ENCODE measurements around the gene C11orf65.
"Not testable (repeated sequence)": the region's sequence is repeated elsewhere in the genome, so short reads cannot be mapped to it uniquely, and the experiment has no call there.

The C11orf65 gene

DNA sequence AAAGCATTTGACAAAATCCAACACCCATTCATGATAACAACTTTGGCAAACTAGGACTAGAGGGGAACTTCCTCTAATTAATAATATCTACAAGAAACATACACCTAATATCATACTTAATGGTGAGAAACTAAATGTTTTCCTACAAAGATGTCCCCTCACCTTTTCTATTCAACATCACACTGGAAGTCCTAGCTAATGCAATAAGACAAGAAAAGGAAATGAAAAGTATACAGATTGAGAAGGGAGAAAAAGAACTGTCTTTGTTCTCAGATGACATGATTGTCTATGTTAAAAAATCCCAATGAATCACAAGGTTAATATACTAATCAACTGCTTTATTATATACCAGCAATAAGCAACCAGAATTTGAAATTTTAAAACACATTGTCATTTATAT is 52.4 kb downstream of the C11orf65 start:
- H3K4me3 ChIP-seq (ENCODE audit: extremely low read depth, insufficient read depth, low read length, poor library complexity, severe bottlenecking): no peak overlapping the region
- no peak overlapping the region for H3K27ac ChIP-seq (ENCODE audit: low read depth, low read length, severe bottlenecking)
- no peaks in the 10 kb centered on the region for H3K4me1 ChIP-seq (ENCODE audit: control insufficient read depth, insufficient read depth, low read length, poor library complexity, severe bottlenecking)
- no peaks in the 10 kb centered on the region for H3K9me3 ChIP-seq (ENCODE audit: control insufficient read depth, low read length)
- no peaks in the 10 kb centered on the region for H3K36me3 ChIP-seq (ENCODE audit: control insufficient read depth, insufficient read depth, low read length)

DNA sequence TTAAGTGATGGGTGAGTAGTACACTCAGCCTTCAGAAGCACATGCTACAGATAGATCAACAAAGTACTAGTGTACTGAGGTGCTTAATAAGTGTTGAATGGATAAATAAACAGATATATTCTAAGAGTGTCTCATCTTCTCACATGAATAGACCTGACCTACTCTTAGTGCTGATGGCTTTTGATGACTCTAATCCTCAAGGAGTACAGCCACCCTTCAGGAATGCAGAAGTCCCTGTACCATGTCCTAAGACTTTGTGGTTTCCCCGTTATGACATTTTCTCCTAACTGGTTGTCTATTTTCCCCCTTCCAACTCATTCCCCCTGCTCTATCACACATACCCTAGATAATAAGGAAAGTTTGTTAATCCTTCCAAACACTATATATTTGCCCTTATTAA is 61.6 kb downstream of the C11orf65 start:
- Histone ChIP-seq H3K4me3 (ENCODE audit: extremely low read depth, insufficient read depth, low read length, poor library complexity, severe bottlenecking) (no peak overlapping the region), H3K4me1 (ENCODE audit: control insufficient read depth, insufficient read depth, low read length, poor library complexity, severe bottlenecking) (no peaks in the 10 kb centered on the region), H3K9me3 (ENCODE audit: control insufficient read depth, low read length) (no peaks in the 10 kb centered on the region), H3K36me3 (ENCODE audit: control insufficient read depth, insufficient read depth, low read length) (no peaks in the 10 kb centered on the region), H3K27ac (ENCODE audit: low read depth, low read length, severe bottlenecking) (no peak overlapping the region)
- no CpG with 5 or more reads among the region's 1 CpG for WGBS, 2 experiments (ENCODE audit: insufficient coverage in 2 of 2)

DNA sequence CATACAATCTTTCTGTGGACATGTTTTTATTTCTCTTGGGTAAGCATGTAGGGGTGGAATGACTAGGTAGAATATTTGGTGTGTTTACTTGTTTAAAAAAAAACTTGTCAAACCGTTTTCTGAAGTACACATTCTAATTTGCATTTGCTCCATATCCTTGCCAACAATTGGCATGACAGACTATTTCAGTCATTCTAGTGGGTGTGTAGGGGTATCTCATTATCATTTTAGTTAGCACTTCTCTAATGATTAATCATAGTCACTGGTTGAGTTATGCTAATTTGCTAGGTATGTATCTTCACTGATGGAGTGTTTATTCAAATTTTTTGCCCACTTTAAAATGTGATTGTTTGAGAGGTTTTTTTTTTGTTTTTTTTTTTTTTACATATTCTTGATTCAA is 64.3 kb downstream of the C11orf65 start:
- H3K27ac ChIP-seq (ENCODE audit: low read depth, low read length, severe bottlenecking): no peak overlapping the region
- H3K36me3 ChIP-seq (ENCODE audit: control insufficient read depth, insufficient read depth, low read length): no peaks in the 10 kb centered on the region
- no peak overlapping the region for H3K4me3 ChIP-seq (ENCODE audit: extremely low read depth, insufficient read depth, low read length, poor library complexity, severe bottlenecking)
- H3K4me1 ChIP-seq (ENCODE audit: control insufficient read depth, insufficient read depth, low read length, poor library complexity, severe bottlenecking): no peaks in the 10 kb centered on the region
- no CpG with 5 or more reads among the region's 1 CpG for WGBS, 2 experiments (ENCODE audit: insufficient coverage in 2 of 2)
- H3K9me3 ChIP-seq (ENCODE audit: control insufficient read depth, low read length): no peaks in the 10 kb centered on the region

DNA sequence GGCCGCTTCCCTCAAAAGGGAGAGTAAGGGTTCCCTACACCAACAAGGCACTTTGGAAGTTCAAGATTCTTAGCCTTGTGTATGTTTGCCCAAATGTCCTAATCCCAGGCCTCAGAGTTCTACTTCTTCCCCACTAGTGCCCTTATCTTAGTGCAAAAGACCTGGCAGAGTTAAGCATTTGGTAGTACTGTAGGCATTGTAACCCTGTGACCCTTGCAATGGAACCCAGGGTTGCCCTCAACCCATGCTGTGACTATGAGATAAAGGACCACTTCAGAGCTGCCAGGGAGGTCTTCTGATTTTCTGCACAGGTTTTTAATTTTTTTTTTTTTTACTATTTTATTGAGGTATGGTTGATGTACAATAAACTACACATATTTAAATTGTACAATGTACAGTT is 65.1 kb downstream of the C11orf65 start:
- H3K9me3 ChIP-seq (ENCODE audit: control insufficient read depth, low read length): no peaks in the 10 kb centered on the region
- H3K4me3 ChIP-seq (ENCODE audit: extremely low read depth, insufficient read depth, low read length, poor library complexity, severe bottlenecking): no peak overlapping the region
- H3K4me1 ChIP-seq (ENCODE audit: control insufficient read depth, insufficient read depth, low read length, poor library complexity, severe bottlenecking): no peaks in the 10 kb centered on the region
- WGBS, 2 experiments (ENCODE audit: insufficient coverage in 2 of 2): 80 to 83% methylated on average over 1 of the region's 1 CpG
- no peak overlapping the region for H3K27ac ChIP-seq (ENCODE audit: low read depth, low read length, severe bottlenecking)
- no peaks in the 10 kb centered on the region for H3K36me3 ChIP-seq (ENCODE audit: control insufficient read depth, insufficient read depth, low read length)

DNA sequence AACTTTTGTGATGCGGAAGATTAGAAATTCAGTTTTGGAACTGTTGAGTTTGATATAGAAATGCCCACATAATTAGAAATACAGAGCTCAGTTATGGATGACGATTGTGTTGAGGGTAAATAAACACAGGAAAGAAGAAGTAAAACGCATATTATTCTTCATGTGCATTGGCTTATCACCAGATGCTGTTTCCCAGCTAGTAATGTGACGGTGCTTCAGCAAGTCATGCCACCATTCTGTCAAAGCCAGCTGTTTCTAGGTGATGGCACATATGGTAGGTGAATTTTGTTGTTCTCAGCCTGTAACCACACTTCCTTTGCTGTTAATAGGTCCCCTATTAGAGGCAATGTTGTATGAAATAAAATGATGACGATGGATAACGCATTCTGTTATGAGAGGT is 68.9 kb downstream of the C11orf65 start:
- Histone ChIP-seq H3K4me1 (ENCODE audit: control insufficient read depth, insufficient read depth, low read length, poor library complexity, severe bottlenecking) (no peaks in the 10 kb centered on the region), H3K27ac (ENCODE audit: low read depth, low read length, severe bottlenecking) (no peak overlapping the region), H3K9me3 (ENCODE audit: control insufficient read depth, low read length) (no peaks in the 10 kb centered on the region), H3K36me3 (ENCODE audit: control insufficient read depth, insufficient read depth, low read length) (no peaks in the 10 kb centered on the region), H3K4me3 (ENCODE audit: extremely low read depth, insufficient read depth, low read length, poor library complexity, severe bottlenecking) (no peak overlapping the region)
- WGBS, 2 experiments (ENCODE audit: insufficient coverage in 2 of 2): 88% methylated on average over 3 of the region's 6 CpGs

DNA sequence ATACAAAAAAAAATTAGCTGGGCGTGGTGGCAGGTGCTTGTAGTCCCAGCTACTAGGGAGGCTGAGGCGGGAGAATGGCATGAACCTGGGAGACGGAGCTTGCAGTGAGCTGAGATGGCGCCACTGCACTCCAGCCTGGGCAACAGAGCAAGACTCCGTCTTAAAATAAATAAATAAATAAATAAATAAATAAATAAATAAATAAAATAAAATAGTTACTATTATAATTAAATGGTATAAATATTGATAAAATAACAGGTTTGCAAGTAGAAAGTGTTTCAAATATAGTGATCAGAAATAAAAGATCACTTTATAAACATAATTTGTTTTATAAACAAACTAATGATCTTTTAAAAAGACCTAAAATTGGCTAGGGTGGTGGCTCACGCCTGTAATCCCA is 70.7 kb downstream of the C11orf65 start:
- H3K9me3 ChIP-seq (ENCODE audit: control insufficient read depth, low read length); H3K27ac ChIP-seq (ENCODE audit: low read depth, low read length, severe bottlenecking); H3K36me3 ChIP-seq (ENCODE audit: control insufficient read depth, insufficient read depth, low read length); H3K4me3 ChIP-seq (ENCODE audit: extremely low read depth, insufficient read depth, low read length, poor library complexity, severe bottlenecking); H3K4me1 ChIP-seq (ENCODE audit: control insufficient read depth, insufficient read depth, low read length, poor library complexity, severe bottlenecking): not testable (repeated sequence)
- WGBS, 2 experiments (ENCODE audit: insufficient coverage in 2 of 2): 93 to 100% methylated on average over 2 to 4 of the region's 6 CpGs

DNA sequence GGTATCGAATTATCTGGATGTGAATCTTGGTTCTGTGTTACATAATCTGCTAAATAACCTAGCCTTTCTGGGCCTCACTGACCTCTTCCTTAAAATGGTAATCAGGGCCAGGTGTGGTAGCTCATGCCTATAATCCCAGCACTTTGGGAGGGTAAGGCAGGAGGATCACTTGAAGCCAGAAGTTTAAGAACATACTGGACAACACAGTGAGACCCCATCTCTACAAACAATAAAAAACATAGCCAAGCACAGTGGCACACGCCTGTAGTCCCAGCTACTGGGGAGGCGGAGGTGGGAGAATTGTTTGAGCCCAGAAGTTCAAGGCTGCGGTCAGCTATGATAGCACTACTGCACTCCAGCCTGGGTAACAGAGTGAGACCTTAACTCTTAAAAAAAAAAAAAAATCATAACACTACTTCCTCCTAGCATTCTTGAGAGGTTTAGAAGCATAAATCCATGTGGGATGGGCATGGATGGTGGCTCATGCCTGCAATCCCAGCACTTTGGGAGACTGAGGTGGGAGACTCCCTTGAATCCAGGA is 72.5 kb downstream of the C11orf65 start:
- Histone ChIP-seq H3K4me3 (ENCODE audit: extremely low read depth, insufficient read depth, low read length, poor library complexity, severe bottlenecking) (no peak overlapping the region), H3K27ac (ENCODE audit: low read depth, low read length, severe bottlenecking) (no peak overlapping the region), H3K4me1 (ENCODE audit: control insufficient read depth, insufficient read depth, low read length, poor library complexity, severe bottlenecking) (no peaks in the 10 kb centered on the region), H3K9me3 (ENCODE audit: control insufficient read depth, low read length) (no peaks in the 10 kb centered on the region), H3K36me3 (ENCODE audit: control insufficient read depth, insufficient read depth, low read length) (no peaks in the 10 kb centered on the region)
- 95 to 100% methylated on average over 3 of the region's 4 CpGs for WGBS, 2 experiments (ENCODE audit: insufficient coverage in 2 of 2)

DNA sequence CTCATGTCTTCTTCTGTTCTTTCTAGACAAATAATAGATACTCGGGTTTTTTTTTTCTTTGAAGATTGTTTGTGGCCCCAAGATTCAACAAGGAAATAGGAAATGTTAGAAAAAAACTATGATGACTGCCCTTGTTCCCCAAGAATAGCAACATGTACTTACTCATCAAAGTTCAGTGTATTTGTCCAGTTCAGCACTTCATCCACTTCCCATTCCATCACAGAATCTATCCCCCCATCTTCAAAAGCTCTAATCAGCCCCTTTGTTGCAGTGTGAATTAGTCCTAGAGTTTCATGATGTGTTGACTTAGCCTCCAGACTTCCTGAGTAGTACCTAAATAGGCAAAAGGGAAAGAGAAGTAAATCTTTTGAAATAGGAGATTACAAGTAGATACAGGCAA is 74.3 kb downstream of the C11orf65 start:
- Histone ChIP-seq H3K4me1 (ENCODE audit: control insufficient read depth, insufficient read depth, low read length, poor library complexity, severe bottlenecking) (no peaks in the 10 kb centered on the region), H3K27ac (ENCODE audit: low read depth, low read length, severe bottlenecking) (no peak overlapping the region), H3K9me3 (ENCODE audit: control insufficient read depth, low read length) (no peaks in the 10 kb centered on the region), H3K36me3 (ENCODE audit: control insufficient read depth, insufficient read depth, low read length) (no peaks in the 10 kb centered on the region), H3K4me3 (ENCODE audit: extremely low read depth, insufficient read depth, low read length, poor library complexity, severe bottlenecking) (no peak overlapping the region)
- WGBS, 2 experiments (ENCODE audit: insufficient coverage in 2 of 2): no CpG with 5 or more reads among the region's 1 CpG

DNA sequence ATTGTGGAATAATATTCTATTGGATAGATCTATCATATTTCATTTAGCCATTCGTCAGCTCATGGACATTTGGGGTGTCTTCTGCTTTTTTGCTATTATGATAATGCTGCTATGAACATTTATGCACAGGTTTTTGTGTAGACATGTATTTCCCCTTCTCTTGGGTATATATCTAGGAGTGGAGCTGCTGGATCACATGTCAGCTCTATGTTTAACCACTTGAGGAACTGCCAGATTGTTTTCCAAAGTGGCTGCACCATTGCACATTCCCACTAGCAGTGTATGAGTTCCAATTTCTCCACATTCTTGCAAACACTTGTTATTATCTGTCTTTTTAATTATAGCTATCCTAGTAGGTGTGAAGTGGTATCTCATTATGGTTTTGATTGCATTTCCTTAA is 75.0 kb downstream of the C11orf65 start:
- Histone ChIP-seq H3K4me3 (ENCODE audit: extremely low read depth, insufficient read depth, low read length, poor library complexity, severe bottlenecking) (no peak overlapping the region), H3K36me3 (ENCODE audit: control insufficient read depth, insufficient read depth, low read length) (no peaks in the 10 kb centered on the region)
- no CpG with 5 or more reads among the region's 1 CpG for WGBS, 2 experiments (ENCODE audit: insufficient coverage in 2 of 2)

DNA sequence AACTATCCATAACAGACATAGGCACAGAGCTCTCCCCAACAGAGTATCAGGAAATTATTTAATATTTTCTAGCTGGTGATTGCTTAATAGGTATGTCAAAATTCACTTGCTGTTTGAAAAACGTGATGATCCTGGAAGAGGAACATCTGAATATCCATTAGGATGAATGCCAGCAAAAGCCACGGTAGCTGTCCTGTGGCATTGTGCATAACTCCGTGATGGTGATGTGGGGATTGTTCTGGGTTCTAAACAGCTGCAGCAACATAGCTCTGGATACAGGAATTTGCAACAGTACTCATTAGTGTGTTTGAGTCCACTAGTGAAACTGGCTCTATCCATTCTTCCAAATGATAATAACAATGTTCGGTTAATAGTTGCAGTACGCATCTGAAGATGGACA is 78.8 kb downstream of the C11orf65 start:
- WGBS, 2 experiments (ENCODE audit: insufficient coverage in 2 of 2): 90 to 91% methylated on average over 5 of the region's 5 CpGs
- H3K9me3 ChIP-seq (ENCODE audit: control insufficient read depth, low read length): no peaks in the 10 kb centered on the region
- no peaks in the 10 kb centered on the region for H3K36me3 ChIP-seq (ENCODE audit: control insufficient read depth, insufficient read depth, low read length)
- H3K4me3 ChIP-seq (ENCODE audit: extremely low read depth, insufficient read depth, low read length, poor library complexity, severe bottlenecking): no peak overlapping the region
- H3K4me1 ChIP-seq (ENCODE audit: control insufficient read depth, insufficient read depth, low read length, poor library complexity, severe bottlenecking): no peaks in the 10 kb centered on the region
- no peak overlapping the region for H3K27ac ChIP-seq (ENCODE audit: low read depth, low read length, severe bottlenecking)

More for the DNA sequence above, 75.0 kb downstream of the C11orf65 start:
- H3K9me3 ChIP-seq (ENCODE audit: control insufficient read depth, low read length): no peaks in the 10 kb centered on the region
- H3K4me1 ChIP-seq (ENCODE audit: control insufficient read depth, insufficient read depth, low read length, poor library complexity, severe bottlenecking): no peaks in the 10 kb centered on the region
- H3K27ac ChIP-seq (ENCODE audit: low read depth, low read length, severe bottlenecking): no peak overlapping the region

DNA sequence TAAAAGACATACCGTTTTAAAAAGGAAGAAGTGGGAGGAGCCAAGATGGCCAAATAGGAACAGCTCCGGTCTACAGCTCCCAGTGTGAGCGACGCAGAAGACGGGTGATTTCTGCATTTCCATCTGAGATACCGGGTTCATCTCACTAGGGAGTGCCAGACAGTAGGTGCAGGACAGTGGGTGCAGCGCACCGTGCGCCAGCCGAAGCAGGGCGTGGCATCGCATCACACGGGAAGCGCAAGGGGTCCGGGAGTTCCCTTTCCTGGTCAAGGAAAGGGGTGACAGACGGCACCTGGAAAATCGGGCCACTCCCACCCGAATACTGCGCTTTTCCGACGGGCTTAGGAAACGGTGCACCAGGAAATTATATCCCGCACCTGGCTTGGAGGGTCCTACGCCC is 93.8 kb downstream of the C11orf65 start:
- not testable (repeated sequence) for H3K4me3 ChIP-seq (ENCODE audit: extremely low read depth, insufficient read depth, low read length, poor library complexity, severe bottlenecking); H3K36me3 ChIP-seq (ENCODE audit: control insufficient read depth, insufficient read depth, low read length); H3K4me1 ChIP-seq (ENCODE audit: control insufficient read depth, insufficient read depth, low read length, poor library complexity, severe bottlenecking); H3K9me3 ChIP-seq (ENCODE audit: control insufficient read depth, low read length); H3K27ac ChIP-seq (ENCODE audit: low read depth, low read length, severe bottlenecking)
- 85 to 99% methylated on average over 17 to 22 of the region's 24 CpGs for WGBS, 2 experiments (ENCODE audit: insufficient coverage in 2 of 2)

DNA sequence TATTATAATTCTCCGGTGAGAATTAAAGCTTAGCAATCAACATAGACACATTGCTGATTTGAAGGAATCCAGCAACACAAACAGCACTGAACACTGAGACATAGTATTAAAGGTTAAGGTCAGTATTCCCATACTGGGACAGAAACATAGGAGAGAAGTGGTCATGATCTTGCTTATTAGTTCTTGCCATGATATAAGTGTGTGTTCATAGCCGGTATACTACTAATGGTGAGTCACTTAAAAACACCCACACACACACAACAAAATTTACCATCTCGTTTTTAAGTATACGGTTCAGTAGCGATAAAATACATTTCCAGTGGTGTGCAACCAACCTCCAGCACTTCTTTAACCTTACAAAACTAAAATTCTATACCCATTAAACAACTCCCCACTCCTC is 96.3 kb downstream of the C11orf65 start:
- H3K9me3 ChIP-seq (ENCODE audit: control insufficient read depth, low read length): no peaks in the 10 kb centered on the region
- H3K27ac ChIP-seq (ENCODE audit: low read depth, low read length, severe bottlenecking): no peak overlapping the region
- 86 to 90% methylated on average over 3 of the region's 5 CpGs for WGBS, 2 experiments (ENCODE audit: insufficient coverage in 2 of 2)
- H3K4me3 ChIP-seq (ENCODE audit: extremely low read depth, insufficient read depth, low read length, poor library complexity, severe bottlenecking): no peak overlapping the region
- no peaks in the 10 kb centered on the region for H3K4me1 ChIP-seq (ENCODE audit: control insufficient read depth, insufficient read depth, low read length, poor library complexity, severe bottlenecking)
- peaks cover 4% of the 10 kb centered on the region for H3K36me3 ChIP-seq (ENCODE audit: control insufficient read depth, insufficient read depth, low read length)

All from mesodermal cell (in vitro differentiated cells).